Urinary bladder (tissue), 4 donors: ENCODE results near the gene LCN10. TPM values are rescaled to one million over a fixed set of nuclear protein-coding genes. Genes with fewer than 3 reads are reported as not detected.

Experiments
- DNase-seq: peaks from one replicate; pipeline ENCODE4 v3.0.0-alpha.2; 2015; ENCODE audit errors: extremely low spot score
- H3K27ac ChIP-seq: one replicate; pipeline ENCODE4 v1.5.1; 2013; ENCODE audit warnings: low read depth, mild to moderate bottlenecking, moderate library complexity
- H3K36me3 ChIP-seq: one replicate; pipeline ENCODE4 v1.6.1; 2013; ENCODE audit warnings: mild to moderate bottlenecking, moderate library complexity; ENCODE audit not compliant: insufficient read depth
- H3K4me1 ChIP-seq: one replicate; pipeline ENCODE4 v1.6.1; 2013; ENCODE audit warnings: mild to moderate bottlenecking, moderate library complexity; ENCODE audit not compliant: insufficient read depth
- H3K4me3 ChIP-seq: one replicate; pipeline ENCODE4 v1.5.1; 2013; ENCODE audit warnings: low read depth, low read length
- WGBS: extraction: QIAGEN DNeasy Blood & Tissue Kit; methylation state at CpG from one replicate; pipeline ENCODE4 v1.1.7; 2013; 5-methylcytosine and 5-hydroxymethylcytosine counted together
- polyA plus RNA-seq: library from polyadenylated mRNA; stranded (reverse); fragments of 200-250 nt; gene quantifications from one replicate; pipeline ENCODE4 v1.2.3, GENCODE V29; 2013
- total RNA-seq: library from RNA; depleted of rRNA; stranded (reverse); fragments of >200 nt; gene quantifications from one replicate; pipeline ENCODE4 v1.2.3, GENCODE V29; 2014
- donor health status: healthy with polysubstance abuse.
- donor health status: healthy.

LCN10 gene
- total and polyA plus RNA-seq, 2 donors, result 11.3 TPM; not detected in 1

DNA sequence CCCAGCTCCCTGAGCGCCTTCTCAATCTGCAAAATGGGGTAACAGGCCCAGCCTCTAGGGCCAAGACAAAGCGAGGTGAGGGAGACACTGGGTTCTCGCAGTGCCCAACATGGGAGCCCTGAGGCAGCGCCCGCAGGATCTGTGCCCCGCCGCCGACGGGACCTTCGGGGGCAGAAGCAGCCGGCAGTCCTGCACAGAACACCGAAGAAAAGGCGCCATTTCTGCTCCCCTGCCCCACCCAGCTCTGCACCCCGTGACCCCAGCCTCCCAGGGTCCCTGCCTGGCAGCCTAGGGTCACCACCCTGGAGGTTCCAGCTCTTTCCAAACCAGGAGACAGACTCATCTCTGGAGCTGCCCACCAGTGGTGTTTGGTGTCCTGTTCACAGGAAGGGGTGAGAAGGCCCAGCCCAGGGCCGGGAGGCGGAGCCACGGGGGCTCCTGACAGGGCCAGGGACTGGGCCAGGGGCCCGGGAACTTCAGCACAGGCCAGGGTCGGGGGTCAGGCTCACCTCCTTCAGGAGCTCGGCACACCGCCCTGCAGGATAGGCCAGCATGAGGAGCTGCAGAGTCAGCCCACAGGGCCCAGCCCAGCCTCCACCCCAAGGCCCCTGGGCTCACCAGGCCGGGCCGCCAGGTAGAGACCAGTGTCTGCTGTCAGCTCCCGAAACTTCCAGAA, 12.0 kb upstream of the LCN10 start:
- DNase-seq, result no peak

DNA sequence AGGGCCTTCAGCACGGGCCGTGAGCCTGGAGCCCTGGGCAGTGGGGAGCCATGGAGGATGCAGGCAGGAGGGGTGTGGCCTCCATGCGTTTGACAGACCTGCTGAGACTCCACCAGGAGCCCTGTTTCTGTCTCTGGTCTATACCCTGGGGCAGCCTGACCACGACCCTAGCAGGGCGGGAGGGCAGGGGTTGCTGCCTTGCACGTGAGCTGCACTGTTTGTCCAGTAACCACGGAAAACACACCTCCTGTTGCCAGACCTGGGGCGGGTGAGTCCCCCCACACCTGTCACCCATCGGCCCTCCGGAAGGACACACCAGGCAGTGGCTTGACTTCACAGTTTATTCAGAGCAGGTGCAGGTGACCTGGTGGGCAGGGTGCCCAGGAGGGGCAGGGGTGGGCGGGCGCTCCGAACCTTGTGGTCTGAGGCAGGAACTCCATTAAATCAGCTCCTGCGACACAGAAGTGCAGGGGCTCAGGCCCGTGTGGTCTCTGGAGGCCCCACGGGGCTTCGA, 11.4 kb upstream of the LCN10 start:
- no peaks in the 10 kb centered on the region for H3K4me1 ChIP-seq
- H3K4me3 ChIP-seq, result no peak overlapping the region
- DNase-seq, result no peak
- no peaks in the 10 kb centered on the region for H3K36me3 ChIP-seq
- no peak overlapping the region for H3K27ac ChIP-seq
- WGBS, result 76% methylated on average over 17 of the region's 17 CpGs

More for the DNA sequence above, 12.0 kb upstream of the LCN10 start:
- Histone ChIP-seq H3K4me1 (no peaks in the 10 kb centered on the region), H3K36me3 (no peaks in the 10 kb centered on the region), H3K4me3 (no peak overlapping the region), H3K27ac (no peak overlapping the region)
- WGBS, result 74% methylated on average over 24 of the region's 24 CpGs

- 87% methylated on average over 31 of the region's 31 CpGs for WGBS
- no peak overlapping the region for H3K27ac ChIP-seq
- no peaks in the 10 kb centered on the region for H3K36me3 ChIP-seq
- DNase-seq, result no peak
- no peak overlapping the region for H3K4me3 ChIP-seq
- no peaks in the 10 kb centered on the region for H3K4me1 ChIP-seq
Measured at GRCh38 chr9:136753371-136754058, 10.8 kb upstream of the LCN10 start.

GRCh38 chr9:136751814-136752213, 9.1 kb upstream of the LCN10 start:
- no peaks in the 10 kb centered on the region for H3K36me3 ChIP-seq
- H3K4me3 ChIP-seq, result no peak overlapping the region
- DNase-seq, result no peak
- no peak overlapping the region for H3K27ac ChIP-seq
- H3K4me1 ChIP-seq, result no peaks in the 10 kb centered on the region

DNA sequence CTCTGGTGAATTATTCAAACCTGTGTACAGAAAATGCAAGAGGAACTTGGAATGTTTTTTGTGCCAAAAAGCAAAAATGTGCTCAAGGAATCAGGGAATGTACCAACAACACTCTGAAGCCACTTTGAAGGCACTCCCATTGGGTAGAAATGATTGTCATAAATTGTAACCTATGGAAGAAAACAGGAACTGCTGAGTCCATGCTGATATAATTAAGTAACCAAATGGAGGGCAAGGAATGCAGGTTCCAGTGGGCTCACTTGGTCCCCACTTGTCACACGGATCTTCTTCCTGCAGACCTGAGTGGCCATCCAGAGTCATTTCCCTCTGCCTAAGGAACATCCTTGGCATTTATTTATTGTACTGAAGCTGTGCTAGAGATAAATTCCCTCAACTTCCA, 8.5 kb upstream of the LCN10 start:
- Histone ChIP-seq H3K36me3 (no peaks in the 10 kb centered on the region), H3K27ac (no peak overlapping the region), H3K4me3 (no peak overlapping the region), H3K4me1 (no peaks in the 10 kb centered on the region)
- WGBS, result 82% methylated on average over 1 of the region's 1 CpG
- DNase-seq, result no peak

DNA sequence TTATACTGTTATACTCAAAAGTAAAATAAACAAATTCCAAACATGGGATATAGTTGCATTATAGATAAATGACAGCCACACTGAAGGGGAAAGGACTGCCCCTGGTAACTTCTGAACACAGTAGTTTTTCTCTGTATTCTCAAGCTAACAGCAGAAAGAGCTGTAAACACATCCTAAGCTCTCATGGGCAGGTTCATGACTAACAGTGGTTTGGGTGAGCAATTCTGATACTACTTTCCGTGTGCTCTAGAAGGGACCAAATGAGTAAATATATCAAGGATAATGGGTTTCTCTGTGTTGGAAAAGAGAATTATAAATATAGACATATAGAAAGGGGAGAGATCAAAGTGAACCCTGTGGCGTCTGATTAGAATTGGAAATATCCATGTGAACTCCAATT, 7.8 kb upstream of the LCN10 start:
- 39% methylated on average over 2 of the region's 2 CpGs for WGBS
- no peak overlapping the region for H3K27ac ChIP-seq
- no peak for DNase-seq
- no peaks in the 10 kb centered on the region for H3K4me1 ChIP-seq
- no peaks in the 10 kb centered on the region for H3K36me3 ChIP-seq
- H3K4me3 ChIP-seq, result no peak overlapping the region

GRCh38 chr9:136748666-136749611, 6.2 kb upstream of the LCN10 start:
- 76% methylated on average over 21 of the region's 21 CpGs for whole genome bisulfite sequencing
- Histone ChIP-seq H3K4me3 (no peak overlapping the region), H3K27ac (no peak overlapping the region), H3K36me3 (no peaks in the 10 kb centered on the region), H3K4me1 (no peaks in the 10 kb centered on the region)
- no peak for DNase-seq

- no peak for DNase-seq
- Histone ChIP-seq H3K36me3 (no peaks in the 10 kb centered on the region), H3K27ac (no peak within 1 kb of the TSS), H3K4me3 (no peak within 1 kb of the TSS), H3K4me1 (no peaks in the 10 kb centered on the region)
- 76% methylated on average over 8 of the region's 8 CpGs for WGBS
Measured at GRCh38 chr9:136748201-136748600, 5.5 kb upstream of the LCN10 start, which contains the start of gene LCN6. Gene LCN6, minus strand, starts transcription at chr9:136748525. Its CDS starts 42 bp downstream, at chr9:136748483.

- WGBS, result 89% methylated on average over 22 of the region's 22 CpGs
- Histone ChIP-seq H3K4me3 (no peak overlapping the region), H3K4me1 (no peaks in the 10 kb centered on the region), H3K27ac (no peak overlapping the region), H3K36me3 (no peaks in the 10 kb centered on the region)
- no peak for DNase-seq
Measured at GRCh38 chr9:136747161-136748060, 4.7 kb upstream of the LCN10 start.

- H3K27ac ChIP-seq, result no peak overlapping the region
- WGBS, result 94% methylated on average over 18 of the region's 18 CpGs
- H3K4me3 ChIP-seq, result no peak overlapping the region
Measured at GRCh38 chr9:136746621-136747020, 3.9 kb upstream of the LCN10 start.

DNA sequence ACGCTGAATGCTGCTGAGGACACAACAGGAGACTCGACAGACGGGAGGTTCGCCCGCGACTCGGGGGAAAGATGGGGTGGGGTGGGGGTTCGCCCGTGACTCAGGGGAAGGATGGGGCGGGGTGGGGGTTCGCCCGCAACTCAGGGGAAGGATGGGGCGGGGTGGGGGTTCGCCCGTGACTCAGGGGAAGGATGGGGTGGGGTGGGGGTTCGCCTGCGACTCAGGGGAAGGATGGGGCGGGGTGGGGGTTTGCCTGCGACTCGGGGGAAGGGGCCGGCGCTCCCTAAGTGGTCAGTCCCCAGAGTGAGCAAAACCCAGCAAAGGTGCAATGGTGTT, 3.4 kb upstream of the LCN10 start:
- Histone ChIP-seq H3K4me1 (no peaks in the 10 kb centered on the region), H3K4me3 (no peak overlapping the region), H3K27ac (no peak overlapping the region), H3K36me3 (no peaks in the 10 kb centered on the region)
- 79% methylated on average over 22 of the region's 22 CpGs for WGBS
- no peak for DNase-seq

More at GRCh38 chr9:136746621-136747020, 3.9 kb upstream of the LCN10 start:
- no peaks in the 10 kb centered on the region for H3K36me3 ChIP-seq
- DNase-seq, result no peak
- H3K4me1 ChIP-seq, result no peaks in the 10 kb centered on the region

- no peak for DNase-seq
- H3K27ac ChIP-seq, result no peak overlapping the region
- no peaks in the 10 kb centered on the region for H3K36me3 ChIP-seq
- 84% methylated on average over 23 of the region's 23 CpGs for WGBS
- no peaks in the 10 kb centered on the region for H3K4me1 ChIP-seq
- no peak overlapping the region for H3K4me3 ChIP-seq
Measured at GRCh38 chr9:136745389-136746154, 2.8 kb upstream of the LCN10 start.
